Measurements from ENCODE around the gene H2BW2.
"Not testable (repeated sequence)": the region's sequence is repeated elsewhere in the genome, so short reads cannot be mapped to it uniquely, and the experiment has no call there.

The H2BW2 gene
- total RNA-seq, result 0 reads per million in 4 experiments

- DNase-seq, result no peak
These were observed at the start of gene H2BW2 for GRCh38 chrX:104039689-104040505. Gene H2BW2 (plus strand): TSS chrX:104039956. CDS start chrX:104039995, 39 bp downstream.

GRCh38 chrX:103999234-103999633 lies 40.5 kb upstream of the H2BW2 start:
- no peak for DNase-seq

DNA sequence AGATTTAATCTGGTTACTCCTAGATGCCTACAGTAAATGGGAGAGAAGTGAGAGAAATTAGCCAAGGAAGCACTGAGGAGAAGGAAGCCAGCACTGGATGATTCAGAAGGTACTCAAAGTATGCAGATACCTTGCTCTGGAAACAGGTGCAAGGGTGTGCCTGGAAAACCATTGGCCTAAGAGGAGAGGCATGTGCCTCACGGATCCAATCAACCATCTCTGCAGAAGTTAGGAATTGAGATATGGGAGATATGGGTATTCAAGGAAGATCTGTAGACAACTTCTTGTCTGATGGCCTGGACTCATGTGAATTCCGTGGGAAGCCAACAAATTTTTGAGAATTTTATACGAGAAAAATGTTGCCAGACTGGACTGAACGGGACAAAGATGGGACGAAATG lies 30.9 kb upstream of the H2BW2 start:
- DNase-seq, result no peak

- DNase-seq, result no peak
These were observed 26.6 kb upstream of the H2BW2 start for GRCh38 chrX:104013158-104013557.

GRCh38 chrX:104013606-104014005 lies 26.1 kb upstream of the H2BW2 start, which contains the start of gene H2BW1:
Gene H2BW1 (minus strand): TSS chrX:104013708. CDS start chrX:104013576, 132 bp downstream.
- DNase-seq, result no peak

DNA sequence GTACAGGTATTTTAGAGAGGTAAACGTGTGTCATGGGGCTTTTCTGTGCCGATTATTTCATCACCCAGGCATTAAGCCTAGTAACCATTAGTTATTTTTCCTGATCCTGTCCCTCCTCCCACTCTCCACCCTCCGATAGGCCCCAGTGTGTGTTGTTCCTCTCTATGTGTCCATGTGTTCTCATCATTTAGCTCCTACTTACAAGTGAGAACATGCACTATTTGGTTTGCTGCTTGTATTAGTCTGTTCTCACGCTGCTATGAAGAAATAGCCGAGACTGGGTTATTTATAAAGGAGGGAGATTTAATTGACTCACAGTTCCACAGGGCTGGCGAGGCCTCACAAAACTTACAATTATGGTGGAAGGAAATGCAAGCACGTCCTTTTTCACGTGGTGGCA lies 24.2 kb upstream of the H2BW2 start:
- not testable (repeated sequence) for DNase-seq

- DNase-seq, result no peak
These were observed 21.6 kb upstream of the H2BW2 start for GRCh38 chrX:104018126-104018525.

GRCh38 chrX:104041003-104041402 lies 1.2 kb downstream of the H2BW2 start:
- DNase-seq, result no peak

- DNase-seq, result no peak
These were observed 5.9 kb downstream of the H2BW2 start for GRCh38 chrX:104045642-104046041.

GRCh38 chrX:104047171-104047570 lies 7.4 kb downstream of the H2BW2 start:
- DNase-seq, result no peak

DNA sequence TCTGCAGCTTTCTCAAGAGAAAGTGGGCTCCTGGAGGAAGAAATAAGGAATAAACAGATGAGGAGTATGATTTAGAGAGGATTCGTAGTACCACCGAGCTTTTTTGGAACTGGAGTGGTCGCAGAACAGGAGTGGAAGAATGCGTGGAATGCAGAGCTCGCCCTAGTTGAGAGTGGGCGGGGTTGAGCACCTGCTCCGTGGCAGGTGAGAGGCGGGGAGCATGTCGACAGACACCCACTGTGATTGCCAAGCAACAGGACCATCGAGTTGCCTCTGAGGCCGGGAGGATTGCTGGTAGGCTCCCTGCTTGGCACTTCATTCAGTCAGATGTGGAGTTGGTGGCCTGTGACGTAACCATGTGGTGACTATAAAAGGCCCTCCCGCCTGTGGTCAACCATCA lies 15.2 kb downstream of the H2BW2 start:
- DNase-seq, result not testable (repeated sequence)

DNA sequence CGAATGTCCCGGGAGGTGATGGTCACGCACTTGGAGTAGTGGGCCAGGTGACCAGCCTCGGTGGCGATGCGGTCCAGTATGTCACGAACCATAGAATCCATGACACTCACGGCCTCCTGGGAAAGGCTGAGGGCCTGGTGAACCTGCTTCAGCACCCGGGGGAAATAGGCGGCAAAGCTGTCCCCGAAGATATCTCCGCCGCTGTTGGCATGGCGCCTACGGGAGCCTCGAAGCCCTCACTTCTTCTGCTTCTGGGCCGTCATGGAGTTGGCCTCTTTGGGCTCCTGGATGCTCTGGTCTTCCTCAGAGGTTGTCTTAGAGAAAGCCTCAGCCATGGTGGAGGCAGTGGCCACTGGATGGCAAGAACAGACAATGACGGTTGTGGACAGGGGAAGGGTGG lies 22.9 kb downstream of the H2BW2 start:
- not testable (repeated sequence) for DNase-seq

GRCh38 chrX:104075778-104076445 lies 36.2 kb downstream of the H2BW2 start, which contains the start of gene TMSB15C:
Gene TMSB15C (minus strand): TSS chrX:104076236.
- not testable (repeated sequence) for DNase-seq

DNA sequence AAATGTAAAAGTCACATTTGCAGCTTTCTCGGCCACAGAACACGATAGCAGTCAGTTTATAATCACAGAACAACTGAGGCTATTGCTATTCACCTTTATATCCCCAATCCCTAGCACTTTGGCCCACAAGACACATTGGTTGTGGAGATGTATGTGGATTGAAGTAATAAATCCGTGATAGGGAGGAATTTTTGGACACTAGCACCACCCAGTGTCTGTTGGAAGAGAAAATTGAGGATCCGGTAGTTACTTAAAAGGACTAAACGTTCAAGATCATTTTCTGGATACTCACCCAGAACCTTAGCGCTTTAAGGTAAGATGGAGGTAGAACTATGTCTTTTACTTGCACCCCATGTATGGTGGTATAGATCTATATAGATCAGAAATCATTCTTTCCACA lies 38.1 kb downstream of the H2BW2 start:
- not testable (repeated sequence) for DNase-seq

DNA sequence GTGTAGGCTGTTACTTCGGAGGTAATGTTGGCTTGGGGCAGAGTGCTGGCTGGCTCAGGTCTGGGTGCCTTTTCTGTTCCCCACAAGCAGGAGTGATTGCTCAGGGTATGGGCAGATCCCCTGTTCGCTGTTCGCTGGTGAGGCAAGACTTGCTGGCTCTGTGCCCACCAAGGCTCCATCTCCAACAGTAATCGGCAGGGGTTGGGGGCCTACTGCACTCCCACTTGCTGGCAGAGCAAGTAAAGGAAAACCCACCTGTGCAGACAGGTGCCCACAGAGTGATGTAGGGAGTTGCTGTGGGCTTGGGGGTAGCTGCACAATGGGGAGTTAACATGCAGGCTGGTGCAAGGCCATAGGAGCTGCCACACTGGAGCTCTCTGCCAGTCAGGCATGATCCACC lies 44.3 kb downstream of the H2BW2 start:
- no peak for DNase-seq

- DNase-seq, result no peak
These were observed 45.0 kb downstream of the H2BW2 start for GRCh38 chrX:104084534-104085277.

DNA sequence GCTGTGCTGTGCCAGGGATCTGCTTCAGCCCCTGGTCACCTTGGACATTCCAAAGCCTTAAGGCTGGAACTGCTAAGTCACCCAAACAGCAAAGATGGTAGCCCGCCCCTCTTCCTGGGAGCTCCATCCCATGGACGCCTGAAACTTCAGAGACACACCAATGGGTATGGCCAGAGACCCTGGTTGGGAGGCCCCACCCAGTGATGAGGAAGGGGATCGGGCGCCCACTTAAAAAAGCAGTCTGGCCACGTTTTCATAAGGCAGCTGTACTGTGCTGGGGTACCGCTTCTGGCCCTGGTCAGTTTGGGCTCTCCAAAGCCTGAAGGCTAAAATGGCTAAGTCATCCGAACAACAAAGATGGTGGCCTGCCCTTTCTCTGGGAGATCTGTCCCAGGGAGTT lies 45.7 kb downstream of the H2BW2 start:
- no peak for DNase-seq

DNA sequence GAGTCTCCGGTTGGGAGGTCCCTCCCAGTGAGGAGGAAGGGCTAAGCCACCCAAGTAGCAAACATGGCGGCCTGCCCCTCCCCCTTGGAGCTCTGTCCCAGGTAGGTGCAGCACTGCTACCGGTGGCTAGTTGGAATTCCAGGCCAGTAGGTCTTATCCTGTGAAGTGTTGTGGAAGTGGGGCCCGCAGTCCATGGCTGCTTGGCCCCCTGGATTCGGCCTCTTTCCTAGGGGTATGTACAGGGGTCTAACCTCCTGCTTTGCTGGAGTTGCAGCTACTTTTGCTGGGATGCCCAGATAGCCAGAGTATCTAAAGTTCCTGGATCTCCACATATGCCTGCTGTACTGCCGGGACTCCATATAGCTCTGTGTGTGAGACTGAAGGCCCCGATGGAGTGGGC lies 46.2 kb downstream of the H2BW2 start:
- DNase-seq, result no peak

All from effector CD8-positive, alpha-beta T cell (primary cell).